Right renal pelvis (tissue), 4 donors: ENCODE results near the gene ZNF12. TPM values are rescaled to one million over a fixed set of nuclear protein-coding genes. Genes with fewer than 3 reads are reported as not detected.

Experiments used
- DNase-seq, 4 donors: peaks; one replicate each; pipeline ENCODE4 v3.0.0-alpha.2; 2013; ENCODE audit warnings: low read depth in 4 of 4, low spot score in 3 of 4, missing footprints in 1 of 4
- polyA plus RNA-seq, 4 donors: library from polyadenylated mRNA; unstranded; fragments of 120-200 nt; gene quantifications; one replicate each; pipeline ENCODE4 v1.2.1, GENCODE V29; 2013; ENCODE audit not compliant: insufficient read length in 4 of 4

ZNF12 gene
- polyA plus RNA-seq, 4 donors, result 33.9 to 46.2 (median 44.4) TPM

GRCh38 chr7:6648066-6648814 lies 58.5 kb downstream of the ZNF12 start:
- no peak for DNase-seq

GRCh38 chr7:6647541-6647940 lies 59.2 kb downstream of the ZNF12 start:
- DNase-seq, result no peak

- DNase-seq, result no peak
Observed at GRCh38 chr7:6647080-6647479, 59.7 kb downstream of the ZNF12 start.

- DNase-seq, result no peak
Observed at GRCh38 chr7:6646465-6646864, 60.3 kb downstream of the ZNF12 start.

- no peak for DNase-seq
Observed at GRCh38 chr7:6644728-6645127, 62.0 kb downstream of the ZNF12 start.

GRCh38 chr7:6643915-6644625 lies 62.7 kb downstream of the ZNF12 start:
- DNase-seq, result no peak

GRCh38 chr7:6642861-6643640 lies 63.7 kb downstream of the ZNF12 start:
- DNase-seq, result no peak

- DNase-seq, result no peak
Observed at GRCh38 chr7:6642239-6642839, 64.4 kb downstream of the ZNF12 start.

GRCh38 chr7:6641305-6642035 lies 65.3 kb downstream of the ZNF12 start:
- DNase-seq, result no peak

- no peak for DNase-seq
Observed at GRCh38 chr7:6640246-6640721, 66.5 kb downstream of the ZNF12 start.

- DNase-seq, result no peak
Observed at GRCh38 chr7:6639627-6640026, 67.1 kb downstream of the ZNF12 start.

GRCh38 chr7:6639032-6639431 lies 67.7 kb downstream of the ZNF12 start:
- no peak for DNase-seq

Other genes with a start within 250 kb of the ZNF12 start
- gene KDELR2, start 222.8 kb downstream of the ZNF12 start, polyA plus RNA-seq, result 100 to 1,000 TPM; 193 to 223 (median 210) TPM
- gene GRID2IP, start 155.5 kb downstream of the ZNF12 start, polyA plus RNA-seq, result under 1 TPM; 0.52 to 0.78 (median 0.64) TPM
- 10 to 100 TPM; 78.7 to 98.4 (median 89.2) TPM for gene ZDHHC4, start 129.5 kb downstream of the ZNF12 start, polyA plus RNA-seq
- 10 to 100 TPM; 31.9 to 38.3 (median 33.3) TPM for gene INTS15, start 116.9 kb downstream of the ZNF12 start, polyA plus RNA-seq
- 10 to 100 TPM; 15.0 to 18.5 (median 15.8) TPM for gene ZNF853, start 91.3 kb downstream of the ZNF12 start, polyA plus RNA-seq
- gene ZNF316, start 69.6 kb downstream of the ZNF12 start, polyA plus RNA-seq, result 10 to 100 TPM; 36.5 to 39.8 (median 37.6) TPM
- gene RSPH10B2, start 47.2 kb upstream of the ZNF12 start, polyA plus RNA-seq, result 1 to 10 TPM in 2 of 4 donors, not detected in 2; 1.1 to 1.3 TPM
- 10 to 100 TPM; 45.7 to 93.4 (median 64.9) TPM for gene CCZ1B, start 119.3 kb upstream of the ZNF12 start, polyA plus RNA-seq